SK-N-SH (cell line): ENCODE results near the gene GUK1. TPM values are rescaled to one million over a fixed set of nuclear protein-coding genes. Genes with fewer than 3 reads are reported as not detected.

Source experiments
- CTCF ChIA-PET: fragments of 300-600, 350-600 bp; formaldehyde crosslinking; extraction: SDS; loops from one replicate; lab custom pipeline; 2021; lab: Yijun Ruan, JAX
- POLR2A ChIA-PET: fragments of 350-600 bp; sonication (Branson Sonifier 250); formaldehyde crosslinking; extraction: SDS; loops from one replicate; lab custom pipeline; 2020; ENCODE audit warnings: antibody characterized with exemption, inconsistent platforms; lab: Yijun Ruan, JAX
- DNase-seq: peaks from one replicate; pipeline ENCODE4 v3.0.0; 2012
- H2AFZ ChIP-seq: fragments of 200-600 bp; sonication (generic); 2 replicates; pipeline ENCODE4 v1.8.1; 2016; ENCODE audit warnings: antibody characterized with exemption, mild to moderate bottlenecking, low read depth
- H3F3A ChIP-seq: fragments of 200-600 bp; sonication (generic); replicated peaks from 2 replicates; pipeline ENCODE3; 2016; ENCODE audit warnings: antibody characterized with exemption, mild to moderate bottlenecking; ENCODE audit not compliant: insufficient read depth
- H3K27ac ChIP-seq, 2 experiments: fragments of 200-500 bp in 1 of 2; fragments of 200-600 bp in 1 of 2; sonication (Bioruptor generic) in 1 of 2; sonication (generic), shearing (Covaris generic) in 1 of 2; 2 replicates each; pipeline versions ENCODE4 v1.5.1 to v1.6.1; 2014 to 2016; ENCODE audit warnings: low read depth in 2 of 2, inconsistent platforms in 1 of 2, low read length in 1 of 2, mild to moderate bottlenecking in 1 of 2, mixed read lengths in 1 of 2
- H3K27me3 ChIP-seq: fragments of 200-600 bp; sonication (generic), shearing (Covaris generic); 2 replicates; pipeline ENCODE4 v1.6.1; 2016; ENCODE audit warnings: mixed run types; ENCODE audit not compliant: insufficient read depth
- H3K36me3 ChIP-seq, 2 experiments: fragments of 200-500 bp in 1 of 2; fragments of 200-600 bp in 1 of 2; sonication (Bioruptor generic) in 1 of 2; sonication (generic) in 1 of 2; replicated peaks in 1 of 2; 2 replicates each; pipeline versions ENCODE3 to v1.5.1; 2014 to 2016; ENCODE audit warnings: low read length in 1 of 2, mild to moderate bottlenecking in 1 of 2; ENCODE audit not compliant: insufficient read depth in 2 of 2, control insufficient read depth in 1 of 2
- H3K4me1 ChIP-seq, 2 experiments: fragments of 200-500 bp in 1 of 2; fragments of 200-600 bp in 1 of 2; sonication (Bioruptor generic) in 1 of 2; sonication (generic), shearing (Covaris generic) in 1 of 2; 2 replicates each; pipeline versions ENCODE4 v1.5.1 to v1.6.1; 2014 to 2016; ENCODE audit warnings: low read depth in 1 of 2, low read length in 1 of 2, mixed run types in 1 of 2; ENCODE audit not compliant: insufficient read depth in 2 of 2, control insufficient read depth in 1 of 2
- H3K4me2 ChIP-seq: fragments of 200-600 bp; sonication (generic), shearing (Covaris generic); 2 replicates; pipeline ENCODE4 v1.6.1; 2017; ENCODE audit warnings: mixed run types
- H3K4me3 ChIP-seq, 2 experiments: fragments of 200-500 bp in 1 of 2; fragments of 200-600 bp in 1 of 2; sonication (Bioruptor generic) in 1 of 2; sonication (generic), shearing (Covaris generic) in 1 of 2; 2 replicates each; pipeline versions ENCODE4 v1.5.1 to v1.8.1; 2014 to 2016; ENCODE audit warnings: low read depth in 2 of 2, inconsistent platforms in 1 of 2, low read length in 1 of 2, mild to moderate bottlenecking in 1 of 2, mixed read lengths in 1 of 2, moderate library complexity in 1 of 2
- H3K79me2 ChIP-seq: fragments of 200-600 bp; sonication (generic); 2 replicates; pipeline ENCODE4 v1.8.1; 2017; ENCODE audit warnings: mild to moderate bottlenecking; ENCODE audit not compliant: insufficient read depth
- H3K9ac ChIP-seq: fragments of 200-600 bp; sonication (generic); 2 replicates; pipeline ENCODE4 v1.6.1; 2017; ENCODE audit warnings: mixed run types
- H3K9me2 ChIP-seq: fragments of 200-600 bp; sonication (generic); 2 replicates; pipeline ENCODE4 v1.6.1; 2017; ENCODE audit warnings: mixed run types
- H3K9me3 ChIP-seq: fragments of 200-600 bp; sonication (generic); 2 replicates; pipeline ENCODE4 v1.6.1; 2017; ENCODE audit warnings: mixed run types, mild to moderate bottlenecking, moderate library complexity
- H4K20me1 ChIP-seq: fragments of 200-600 bp; sonication (generic); 2 replicates; pipeline ENCODE4 v1.6.1; 2017; ENCODE audit warnings: mild to moderate bottlenecking, mixed run types; ENCODE audit not compliant: insufficient read depth
- ELF1 ChIP-seq: IDR thresholded peaks from 2 replicates; pipeline ENCODE4 v1.4.0; 2012
- EP300 ChIP-seq, 2 experiments: IDR thresholded peaks; 2 replicates each; pipeline versions ENCODE4 v1.4.0 to v1.6.1; 2012; ENCODE audit warnings: borderline replicate concordance in 1 of 2, low read depth in 1 of 2, low read length in 1 of 2
- EZH2phosphoT487 ChIP-seq: fragments of 200-600 bp; sonication (generic); IDR thresholded peaks from 2 replicates; pipeline ENCODE4 v1.6.1; 2017; ENCODE audit warnings: low read depth, mixed run types, mild to moderate bottlenecking, antibody characterized with exemption, moderate library complexity, borderline replicate concordance
- NFIC ChIP-seq: IDR thresholded peaks from 2 replicates; pipeline ENCODE4 v1.4.0; 2012; ENCODE audit warnings: borderline replicate concordance
- PBX3 ChIP-seq: IDR thresholded peaks from 2 replicates; pipeline ENCODE4; 2012
- POLR2AphosphoS5 ChIP-seq: IDR thresholded peaks from 2 replicates; pipeline ENCODE4 v1.6.1; 2012; ENCODE audit warnings: low read depth, low read length
- REST ChIP-seq: IDR thresholded peaks from 2 replicates; pipeline ENCODE4 v1.6.1; 2012; ENCODE audit warnings: mild to moderate bottlenecking, low read depth, low read length, moderate library complexity
- RFX5 ChIP-seq: IDR thresholded peaks from 2 replicates; pipeline ENCODE4 v1.6.1; 2012; ENCODE audit warnings: mild to moderate bottlenecking, improper control_type of control experiment, low read length
- RXRA ChIP-seq: IDR thresholded peaks from 2 replicates; pipeline ENCODE4 v1.4.0; 2012; ENCODE audit warnings: low read depth, mild to moderate bottlenecking, borderline replicate concordance
- TEAD4 ChIP-seq: IDR thresholded peaks from 2 replicates; pipeline ENCODE4 v1.4.0; 2012; ENCODE audit warnings: mild to moderate bottlenecking, borderline replicate concordance; ENCODE audit not compliant: insufficient read depth
- USF1 ChIP-seq: IDR thresholded peaks from 2 replicates; pipeline ENCODE4 v1.4.0; 2012; ENCODE audit warnings: low read depth, borderline replicate concordance
- USF2 ChIP-seq: fragments of 150-350 bp; IDR thresholded peaks from 2 replicates; pipeline ENCODE4 v1.6.1; 2017; ENCODE audit warnings: antibody characterized with exemption, low read length, low read depth, borderline replicate concordance
- ZBTB33 ChIP-seq: IDR thresholded peaks from 2 replicates; pipeline ENCODE4 v1.4.0; 2012; ENCODE audit warnings: low read depth, borderline replicate concordance
- WGBS: methylation state at CpG from one replicate; pipeline ENCODE4 v1.1.6; 2017; ENCODE audit warnings: low lambda C conversion rate; 5-methylcytosine and 5-hydroxymethylcytosine counted together
- polyA plus RNA-seq, 3 experiments: library from polyadenylated mRNA; depleted of rRNA; stranded (reverse); fragments of >200 nt; gene quantifications; 2 replicates each; pipeline ENCODE4 v1.2.3, GENCODE V29; 2012

The GUK1 gene
- polyA plus RNA-seq, 1 of the 3 experiments (the other 2 are of a cell fraction), result 742 TPM

- 0 out of 2 replicates have a peak overlapping the region, but pooled peaks have one; percentile 77 for H3K4me2 ChIP-seq
- peaks cover 19% of the 10 kb centered on the region for H3F3A ChIP-seq
- H3K9me3 ChIP-seq, result no peaks in the 10 kb centered on the region
- TF ChIP-seq RFX5 (no peak), NFIC (no peak), USF2 (no peak), REST (no peak), PBX3 (no peak), ZBTB33 (no peak), ELF1 (no peak), USF1 (no peak), RXRA (no peak), EP300 (IDR thresholded peaks at IDR 0.05; ENCODE audit: borderline replicate concordance in 1 of 2, low read depth in 1 of 2, low read length in 1 of 2) (no peak), POLR2AphosphoS5 (no peak), EZH2phosphoT487 (no peak), TEAD4 (no peak)
- peaks cover 50% of the 10 kb centered on the region for H3K79me2 ChIP-seq
- no peak overlapping the region for H2AFZ ChIP-seq
- H3K27me3 ChIP-seq, result no peaks in the 10 kb centered on the region
- H3K9ac ChIP-seq, result no peak overlapping the region
- no peak overlapping the region for H3K4me3 ChIP-seq
- H3K36me3 ChIP-seq, result peaks cover 19 to 35% of the 10 kb centered on the region in 2 experiments
- ChIA-PET CTCF (no interaction called here), POLR2A (interaction anchor here (1.1 kb wide), 1 partner anchor 106 kb away, joined by 3 read pairs; no protein-coding TSS in a partner anchor)
- H3K4me1 ChIP-seq, result peaks cover 8 to 39% of the 10 kb centered on the region in 2 experiments; a peak in 3 of 4 replicates
- H4K20me1 ChIP-seq, result peaks cover 22% of the 10 kb centered on the region
- no peaks in the 10 kb centered on the region for H3K9me2 ChIP-seq
- 76% methylated on average over 7 of the region's 7 CpGs for WGBS
- DNase-seq, result no peak
- H3K27ac ChIP-seq, result no peak overlapping the region
Observed at GRCh38 chr1:228104526-228105269, 35.4 kb upstream of the GUK1 start.
